GM20431 (cell line): Measurements from ENCODE around the gene OR2W1.

Experiments
- in situ Hi-C: fragments of 300-500 bp; cut with MseI, MboI; formaldehyde crosslinking; loops from one replicate; pipeline ENCODE4 v1.15.0; 2020; ENCODE audit warnings: low sequenced_read_pairs; ENCODE audit not compliant: unreplicated experiment

The OR2W1 gene

GRCh38 chr6:29045075-29045474, at the start of gene OR2W1:
Gene OR2W1 (minus strand): TSS chr6:29045175. CDS start chr6:29045175, 0 bp downstream.
- in situ Hi-C loops, result no loop called here

- in situ Hi-C loops, result no loop called here
Observed at GRCh38 chr6:29092957-29093356, 48.0 kb upstream of the OR2W1 start.

GRCh38 chr6:29087213-29087612, 42.2 kb upstream of the OR2W1 start, which contains the start of gene OR2B3:
Gene OR2B3 (minus strand): TSS chr6:29087313. CDS start chr6:29087248, 65 bp downstream.
- in situ Hi-C loops, result no loop called here

GRCh38 chr6:29082457-29082856, 37.5 kb upstream of the OR2W1 start:
- in situ Hi-C loops, result no loop called here

- in situ Hi-C loops, result no loop called here
Observed at GRCh38 chr6:29081312-29081711, 36.3 kb upstream of the OR2W1 start.

GRCh38 chr6:29079203-29079602, 34.2 kb upstream of the OR2W1 start:
- in situ Hi-C loops, result no loop called here

- in situ Hi-C loops, result no loop called here
Observed at GRCh38 chr6:29071831-29072723, 27.1 kb upstream of the OR2W1 start.

- in situ Hi-C loops, result no loop called here
Observed at GRCh38 chr6:29051680-29052079, 6.7 kb upstream of the OR2W1 start.

GRCh38 chr6:29035951-29036350, 9.0 kb downstream of the OR2W1 start:
- in situ Hi-C loops, result no loop called here

- in situ Hi-C loops, result no loop called here
Observed at GRCh38 chr6:29028821-29029220, 16.2 kb downstream of the OR2W1 start.

GRCh38 chr6:29025927-29026585, 18.9 kb downstream of the OR2W1 start:
- in situ Hi-C loops, result no loop called here

- in situ Hi-C loops, result loop anchor here (25.0 kb wide), 1 partner anchor 184 kb away; no protein-coding TSS in a partner anchor
Observed at GRCh38 chr6:29021434-29021833, 23.5 kb downstream of the OR2W1 start.

- in situ Hi-C loops, result loop anchor here (10.0 to 25.0 kb wide), 2 partner anchors 182 to 335 kb away; no protein-coding TSS in a partner anchor
Observed at GRCh38 chr6:29019629-29020028, 25.3 kb downstream of the OR2W1 start.

GRCh38 chr6:29017428-29017802, 27.6 kb downstream of the OR2W1 start:
- in situ Hi-C loops, result loop anchor here (10.0 to 25.0 kb wide), 2 partner anchors 180 to 333 kb away; no protein-coding TSS in a partner anchor

- in situ Hi-C loops, result loop anchor here (10.0 to 25.0 kb wide), 2 partner anchors 179 to 332 kb away; no protein-coding TSS in a partner anchor
Observed at GRCh38 chr6:29016559-29017427, 28.2 kb downstream of the OR2W1 start.

- in situ Hi-C loops, result loop anchor here (10.0 to 25.0 kb wide), 2 partner anchors 178 to 330 kb away; no protein-coding TSS in a partner anchor
Observed at GRCh38 chr6:29014729-29015608, 30.0 kb downstream of the OR2W1 start.

GRCh38 chr6:29011276-29011734, 33.7 kb downstream of the OR2W1 start:
- in situ Hi-C loops, result loop anchor here (10.0 to 25.0 kb wide), 2 partner anchors 174 to 327 kb away; no protein-coding TSS in a partner anchor

- in situ Hi-C loops, result loop anchor here (25.0 kb wide), 1 partner anchor 172 kb away; no protein-coding TSS in a partner anchor
Observed at GRCh38 chr6:29009358-29009757, 35.6 kb downstream of the OR2W1 start.

GRCh38 chr6:29008089-29008488, 36.9 kb downstream of the OR2W1 start:
- in situ Hi-C loops, result loop anchor here (25.0 kb wide), 1 partner anchor 171 kb away; no protein-coding TSS in a partner anchor
